ENCODE results near the gene NUDT10. TPM values are rescaled to one million over a fixed set of nuclear protein-coding genes. Genes with fewer than 3 reads are reported as not detected.
A peak's percentile ranks its signal among the peaks of the same experiment; 100 is the strongest.

NUDT10 gene
- total RNA-seq, 1 experiment from 2014 or later = 22.2 TPM

- peak; percentile 44 for ATAC-seq
- ChIA-PET POLR2A (no interaction called here), CTCF (interaction anchor here (0.6 to 3.9 kb wide), 13 partner anchors 26 to 1711 kb away, joined by 3 to 53 read pairs (median 4); no protein-coding TSS in a partner anchor)
- DNase-seq (ENCODE audit: low spot score) = peak; percentile 10
- Mint-ChIP-seq H3K9me3 (no peaks in the 10 kb centered on the region), H3K4me3 (no peak overlapping the region), H3K36me3 (no peaks in the 10 kb centered on the region), H3K4me1 (peaks cover 22% of the 10 kb centered on the region), H3K27ac (no peak overlapping the region), H3K27me3 (ENCODE audit: low read depth) (0 out of 2 replicates have a peak, but pooled peaks cover 3% of the 10 kb centered on the region)
- TF ChIP-seq TEAD1 (CRISPR knock-in tag; IDR thresholded peaks at IDR 0.05) (no peak), ZNF138 (CRISPR knock-in tag; conservative IDR thresholded peaks at IDR 0.05) (no peak), SMAD3 (CRISPR knock-in tag; IDR thresholded peaks at IDR 0.05; ENCODE audit: borderline replicate concordance) (no peak), PREB (CRISPR knock-in tag; IDR thresholded peaks at IDR 0.05; ENCODE audit: borderline replicate concordance) (no peak), ELF4 (CRISPR knock-in tag; IDR thresholded peaks at IDR 0.05; ENCODE audit: low read depth) (no peak), MYBL2 (CRISPR knock-in tag; IDR thresholded peaks at IDR 0.05) (no peak), FOXK1 (CRISPR knock-in tag; IDR thresholded peaks at IDR 0.05) (no peak), ETV6 (CRISPR knock-in tag; IDR thresholded peaks at IDR 0.05) (no peak), JUN (CRISPR knock-in tag; IDR thresholded peaks at IDR 0.05) (no peak)
- TF ChIP-seq, protein P1, sequence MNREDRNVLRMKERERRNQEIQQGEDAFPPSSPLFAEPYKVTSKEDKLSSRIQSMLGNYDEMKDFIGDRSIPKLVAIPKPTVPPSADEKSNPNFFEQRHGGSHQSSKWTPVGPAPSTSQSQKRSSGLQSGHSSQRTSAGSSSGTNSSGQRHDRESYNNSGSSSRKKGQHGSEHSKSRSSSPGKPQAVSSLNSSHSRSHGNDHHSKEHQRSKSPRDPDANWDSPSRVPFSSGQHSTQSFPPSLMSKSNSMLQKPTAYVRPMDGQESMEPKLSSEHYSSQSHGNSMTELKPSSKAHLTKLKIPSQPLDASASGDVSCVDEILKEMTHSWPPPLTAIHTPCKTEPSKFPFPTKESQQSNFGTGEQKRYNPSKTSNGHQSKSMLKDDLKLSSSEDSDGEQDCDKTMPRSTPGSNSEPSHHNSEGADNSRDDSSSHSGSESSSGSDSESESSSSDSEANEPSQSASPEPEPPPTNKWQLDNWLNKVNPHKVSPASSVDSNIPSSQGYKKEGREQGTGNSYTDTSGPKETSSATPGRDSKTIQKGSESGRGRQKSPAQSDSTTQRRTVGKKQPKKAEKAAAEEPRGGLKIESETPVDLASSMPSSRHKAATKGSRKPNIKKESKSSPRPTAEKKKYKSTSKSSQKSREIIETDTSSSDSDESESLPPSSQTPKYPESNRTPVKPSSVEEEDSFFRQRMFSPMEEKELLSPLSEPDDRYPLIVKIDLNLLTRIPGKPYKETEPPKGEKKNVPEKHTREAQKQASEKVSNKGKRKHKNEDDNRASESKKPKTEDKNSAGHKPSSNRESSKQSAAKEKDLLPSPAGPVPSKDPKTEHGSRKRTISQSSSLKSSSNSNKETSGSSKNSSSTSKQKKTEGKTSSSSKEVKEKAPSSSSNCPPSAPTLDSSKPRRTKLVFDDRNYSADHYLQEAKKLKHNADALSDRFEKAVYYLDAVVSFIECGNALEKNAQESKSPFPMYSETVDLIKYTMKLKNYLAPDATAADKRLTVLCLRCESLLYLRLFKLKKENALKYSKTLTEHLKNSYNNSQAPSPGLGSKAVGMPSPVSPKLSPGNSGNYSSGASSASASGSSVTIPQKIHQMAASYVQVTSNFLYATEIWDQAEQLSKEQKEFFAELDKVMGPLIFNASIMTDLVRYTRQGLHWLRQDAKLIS (CRISPR knock-in tag; IDR thresholded peaks at IDR 0.05; ENCODE audit: borderline replicate concordance) = no peak
- TF ChIP-seq, protein P2, sequence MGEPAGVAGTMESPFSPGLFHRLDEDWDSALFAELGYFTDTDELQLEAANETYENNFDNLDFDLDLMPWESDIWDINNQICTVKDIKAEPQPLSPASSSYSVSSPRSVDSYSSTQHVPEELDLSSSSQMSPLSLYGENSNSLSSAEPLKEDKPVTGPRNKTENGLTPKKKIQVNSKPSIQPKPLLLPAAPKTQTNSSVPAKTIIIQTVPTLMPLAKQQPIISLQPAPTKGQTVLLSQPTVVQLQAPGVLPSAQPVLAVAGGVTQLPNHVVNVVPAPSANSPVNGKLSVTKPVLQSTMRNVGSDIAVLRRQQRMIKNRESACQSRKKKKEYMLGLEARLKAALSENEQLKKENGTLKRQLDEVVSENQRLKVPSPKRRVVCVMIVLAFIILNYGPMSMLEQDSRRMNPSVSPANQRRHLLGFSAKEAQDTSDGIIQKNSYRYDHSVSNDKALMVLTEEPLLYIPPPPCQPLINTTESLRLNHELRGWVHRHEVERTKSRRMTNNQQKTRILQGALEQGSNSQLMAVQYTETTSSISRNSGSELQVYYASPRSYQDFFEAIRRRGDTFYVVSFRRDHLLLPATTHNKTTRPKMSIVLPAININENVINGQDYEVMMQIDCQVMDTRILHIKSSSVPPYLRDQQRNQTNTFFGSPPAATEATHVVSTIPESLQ (CRISPR knock-in tag; IDR thresholded peaks at IDR 0.05) = no peak
- TF ChIP-seq, protein P3, sequence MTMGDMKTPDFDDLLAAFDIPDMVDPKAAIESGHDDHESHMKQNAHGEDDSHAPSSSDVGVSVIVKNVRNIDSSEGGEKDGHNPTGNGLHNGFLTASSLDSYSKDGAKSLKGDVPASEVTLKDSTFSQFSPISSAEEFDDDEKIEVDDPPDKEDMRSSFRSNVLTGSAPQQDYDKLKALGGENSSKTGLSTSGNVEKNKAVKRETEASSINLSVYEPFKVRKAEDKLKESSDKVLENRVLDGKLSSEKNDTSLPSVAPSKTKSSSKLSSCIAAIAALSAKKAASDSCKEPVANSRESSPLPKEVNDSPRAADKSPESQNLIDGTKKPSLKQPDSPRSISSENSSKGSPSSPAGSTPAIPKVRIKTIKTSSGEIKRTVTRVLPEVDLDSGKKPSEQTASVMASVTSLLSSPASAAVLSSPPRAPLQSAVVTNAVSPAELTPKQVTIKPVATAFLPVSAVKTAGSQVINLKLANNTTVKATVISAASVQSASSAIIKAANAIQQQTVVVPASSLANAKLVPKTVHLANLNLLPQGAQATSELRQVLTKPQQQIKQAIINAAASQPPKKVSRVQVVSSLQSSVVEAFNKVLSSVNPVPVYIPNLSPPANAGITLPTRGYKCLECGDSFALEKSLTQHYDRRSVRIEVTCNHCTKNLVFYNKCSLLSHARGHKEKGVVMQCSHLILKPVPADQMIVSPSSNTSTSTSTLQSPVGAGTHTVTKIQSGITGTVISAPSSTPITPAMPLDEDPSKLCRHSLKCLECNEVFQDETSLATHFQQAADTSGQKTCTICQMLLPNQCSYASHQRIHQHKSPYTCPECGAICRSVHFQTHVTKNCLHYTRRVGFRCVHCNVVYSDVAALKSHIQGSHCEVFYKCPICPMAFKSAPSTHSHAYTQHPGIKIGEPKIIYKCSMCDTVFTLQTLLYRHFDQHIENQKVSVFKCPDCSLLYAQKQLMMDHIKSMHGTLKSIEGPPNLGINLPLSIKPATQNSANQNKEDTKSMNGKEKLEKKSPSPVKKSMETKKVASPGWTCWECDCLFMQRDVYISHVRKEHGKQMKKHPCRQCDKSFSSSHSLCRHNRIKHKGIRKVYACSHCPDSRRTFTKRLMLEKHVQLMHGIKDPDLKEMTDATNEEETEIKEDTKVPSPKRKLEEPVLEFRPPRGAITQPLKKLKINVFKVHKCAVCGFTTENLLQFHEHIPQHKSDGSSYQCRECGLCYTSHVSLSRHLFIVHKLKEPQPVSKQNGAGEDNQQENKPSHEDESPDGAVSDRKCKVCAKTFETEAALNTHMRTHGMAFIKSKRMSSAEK (CRISPR knock-in tag; IDR thresholded peaks at IDR 0.05; ENCODE audit: borderline replicate concordance) = no peak
Measured at GRCh38 chrX:51336584-51336983, 4.0 kb downstream of the NUDT10 start.

GRCh38 chrX:51361251-51361650, 28.6 kb downstream of the NUDT10 start:
- H3K27ac Mint-ChIP-seq = no peak overlapping the region

More at GRCh38 chrX:51361251-51361650, 28.6 kb downstream of the NUDT10 start:
- TF ChIP-seq ESRRA (CRISPR knock-in tag; IDR thresholded peaks at IDR 0.05; ENCODE audit: borderline replicate concordance) = no peak
- Mint-ChIP-seq H3K4me1 (peaks cover 4% of the 10 kb centered on the region), H3K4me3 (no peak overlapping the region), H3K36me3 (no peaks in the 10 kb centered on the region), H3K9me3 (peaks cover 17% of the 10 kb centered on the region), H3K27me3 (ENCODE audit: low read depth) (no peaks in the 10 kb centered on the region; the same call in 1 of the 2 replicates)
- POLR2A ChIA-PET = no interaction called here
- ATAC-seq = peak; percentile 66; the same call in 1 of the 2 replicates
- peak; percentile 23 for DNase-seq (ENCODE audit: low spot score)
- CTCF ChIA-PET = no interaction called here

Measured in WTC11 (cell line).